IPS-15b (cell line): ENCODE data around the gene DCN.

Source experiments
- H3K27me3 ChIP-seq: one replicate; pipeline ENCODE4 v1.6.1; 2013; ENCODE audit warnings: low read length; ENCODE audit not compliant: control insufficient read depth, insufficient read depth
- H3K36me3 ChIP-seq: one replicate; pipeline ENCODE4 v1.6.1; 2013; ENCODE audit warnings: low read length; ENCODE audit not compliant: control insufficient read depth, insufficient read depth
- H3K4me1 ChIP-seq: one replicate; pipeline ENCODE4 v1.6.1; 2013; ENCODE audit warnings: mild to moderate bottlenecking, low read length; ENCODE audit not compliant: control insufficient read depth, insufficient read depth
- H3K4me3 ChIP-seq: one replicate; pipeline ENCODE4 v1.5.1; 2013; ENCODE audit warnings: low read depth, low read length
- H3K9ac ChIP-seq: one replicate; pipeline ENCODE4 v1.6.1; 2013; ENCODE audit warnings: low read depth, mild to moderate bottlenecking, low read length
- H3K9me3 ChIP-seq: one replicate; pipeline ENCODE4 v1.6.1; 2013; ENCODE audit warnings: mild to moderate bottlenecking, low read length; ENCODE audit not compliant: control insufficient read depth, insufficient read depth

Gene DCN

GRCh38 chr12:91171476-91171875 lies 11.1 kb downstream of the DCN start:
- H3K4me1 ChIP-seq: no peaks in the 10 kb centered on the region
- H3K9me3 ChIP-seq: no peaks in the 10 kb centered on the region
- H3K36me3 ChIP-seq: no peaks in the 10 kb centered on the region
- H3K9ac ChIP-seq: no peak overlapping the region
- no peaks in the 10 kb centered on the region for H3K27me3 ChIP-seq
- H3K4me3 ChIP-seq: no peak overlapping the region

GRCh38 chr12:91163116-91163515 lies 19.5 kb downstream of the DCN start:
- H3K4me1 ChIP-seq: no peaks in the 10 kb centered on the region
- H3K9ac ChIP-seq: no peak overlapping the region
- H3K4me3 ChIP-seq: no peak overlapping the region
- H3K36me3 ChIP-seq: no peaks in the 10 kb centered on the region
- H3K9me3 ChIP-seq: no peaks in the 10 kb centered on the region
- H3K27me3 ChIP-seq: no peaks in the 10 kb centered on the region

GRCh38 chr12:91161009-91161408 lies 21.6 kb downstream of the DCN start:
- no peak overlapping the region for H3K4me3 ChIP-seq
- H3K27me3 ChIP-seq: no peaks in the 10 kb centered on the region
- no peaks in the 10 kb centered on the region for H3K36me3 ChIP-seq
- H3K9me3 ChIP-seq: no peaks in the 10 kb centered on the region
- H3K9ac ChIP-seq: no peak overlapping the region
- no peaks in the 10 kb centered on the region for H3K4me1 ChIP-seq

- H3K4me3 ChIP-seq: no peak overlapping the region
- H3K36me3 ChIP-seq: no peaks in the 10 kb centered on the region
Measured at GRCh38 chr12:91155990-91156389, 26.6 kb downstream of the DCN start.

GRCh38 chr12:91154131-91154530 lies 28.5 kb downstream of the DCN start:
- no peak overlapping the region for H3K9ac ChIP-seq
- H3K9me3 ChIP-seq: no peaks in the 10 kb centered on the region
- H3K4me1 ChIP-seq: no peaks in the 10 kb centered on the region
- no peak overlapping the region for H3K4me3 ChIP-seq
- no peaks in the 10 kb centered on the region for H3K27me3 ChIP-seq
- H3K36me3 ChIP-seq: no peaks in the 10 kb centered on the region

More at GRCh38 chr12:91155990-91156389, 26.6 kb downstream of the DCN start:
- no peak overlapping the region for H3K9ac ChIP-seq
- H3K9me3 ChIP-seq: no peaks in the 10 kb centered on the region
- no peaks in the 10 kb centered on the region for H3K27me3 ChIP-seq
- no peaks in the 10 kb centered on the region for H3K4me1 ChIP-seq

GRCh38 chr12:91144053-91144452 lies 38.6 kb downstream of the DCN start:
- Histone ChIP-seq H3K4me3 (no peak overlapping the region), H3K9ac (no peak overlapping the region), H3K4me1 (no peaks in the 10 kb centered on the region), H3K27me3 (no peaks in the 10 kb centered on the region), H3K9me3 (no peaks in the 10 kb centered on the region), H3K36me3 (no peaks in the 10 kb centered on the region)

GRCh38 chr12:91143206-91143605 lies 39.4 kb downstream of the DCN start:
- Histone ChIP-seq H3K36me3 (no peaks in the 10 kb centered on the region), H3K9me3 (no peaks in the 10 kb centered on the region), H3K9ac (no peak overlapping the region), H3K4me1 (no peaks in the 10 kb centered on the region), H3K27me3 (no peaks in the 10 kb centered on the region), H3K4me3 (no peak overlapping the region)

GRCh38 chr12:91142221-91142631 lies 40.4 kb downstream of the DCN start:
- no peaks in the 10 kb centered on the region for H3K36me3 ChIP-seq
- no peaks in the 10 kb centered on the region for H3K4me1 ChIP-seq
- no peak overlapping the region for H3K9ac ChIP-seq
- no peaks in the 10 kb centered on the region for H3K9me3 ChIP-seq
- no peaks in the 10 kb centered on the region for H3K27me3 ChIP-seq
- no peak overlapping the region for H3K4me3 ChIP-seq

- no peaks in the 10 kb centered on the region for H3K36me3 ChIP-seq
- no peak overlapping the region for H3K9ac ChIP-seq
- H3K4me3 ChIP-seq: no peak overlapping the region
- no peaks in the 10 kb centered on the region for H3K9me3 ChIP-seq
- H3K27me3 ChIP-seq: no peaks in the 10 kb centered on the region
- no peaks in the 10 kb centered on the region for H3K4me1 ChIP-seq
Measured at GRCh38 chr12:91140026-91140931, 42.3 kb downstream of the DCN start.

- no peak overlapping the region for H3K9ac ChIP-seq
- no peaks in the 10 kb centered on the region for H3K4me1 ChIP-seq
- no peaks in the 10 kb centered on the region for H3K36me3 ChIP-seq
- H3K4me3 ChIP-seq: no peak overlapping the region
- no peaks in the 10 kb centered on the region for H3K9me3 ChIP-seq
- no peaks in the 10 kb centered on the region for H3K27me3 ChIP-seq
Measured at GRCh38 chr12:91139286-91139685, 43.3 kb downstream of the DCN start.

- H3K4me1 ChIP-seq: no peaks in the 10 kb centered on the region
- no peaks in the 10 kb centered on the region for H3K9me3 ChIP-seq
- no peaks in the 10 kb centered on the region for H3K27me3 ChIP-seq
- no peak overlapping the region for H3K9ac ChIP-seq
- H3K36me3 ChIP-seq: no peaks in the 10 kb centered on the region
- no peak overlapping the region for H3K4me3 ChIP-seq
Measured at GRCh38 chr12:91138337-91138920, 44.2 kb downstream of the DCN start.

GRCh38 chr12:91133871-91134270 lies 48.7 kb downstream of the DCN start:
- H3K9me3 ChIP-seq: no peaks in the 10 kb centered on the region
- H3K9ac ChIP-seq: no peak overlapping the region
- no peak overlapping the region for H3K4me3 ChIP-seq
- H3K27me3 ChIP-seq: no peaks in the 10 kb centered on the region
- H3K36me3 ChIP-seq: no peaks in the 10 kb centered on the region
- no peaks in the 10 kb centered on the region for H3K4me1 ChIP-seq
